CD4-positive, alpha-beta T cell treated with Interleukin-1 beta for 1 hour (primary cell): ENCODE measurements around the gene RAB34.
"Not testable (repeated sequence)": the region's sequence is repeated elsewhere in the genome, so short reads cannot be mapped to it uniquely, and the experiment has no call there.

Source experiments
- DNase-seq, 2 donors: peaks; one replicate each; pipeline ENCODE4 v3.0.0-alpha.2; 2020 to 2022

The RAB34 gene

DNA sequence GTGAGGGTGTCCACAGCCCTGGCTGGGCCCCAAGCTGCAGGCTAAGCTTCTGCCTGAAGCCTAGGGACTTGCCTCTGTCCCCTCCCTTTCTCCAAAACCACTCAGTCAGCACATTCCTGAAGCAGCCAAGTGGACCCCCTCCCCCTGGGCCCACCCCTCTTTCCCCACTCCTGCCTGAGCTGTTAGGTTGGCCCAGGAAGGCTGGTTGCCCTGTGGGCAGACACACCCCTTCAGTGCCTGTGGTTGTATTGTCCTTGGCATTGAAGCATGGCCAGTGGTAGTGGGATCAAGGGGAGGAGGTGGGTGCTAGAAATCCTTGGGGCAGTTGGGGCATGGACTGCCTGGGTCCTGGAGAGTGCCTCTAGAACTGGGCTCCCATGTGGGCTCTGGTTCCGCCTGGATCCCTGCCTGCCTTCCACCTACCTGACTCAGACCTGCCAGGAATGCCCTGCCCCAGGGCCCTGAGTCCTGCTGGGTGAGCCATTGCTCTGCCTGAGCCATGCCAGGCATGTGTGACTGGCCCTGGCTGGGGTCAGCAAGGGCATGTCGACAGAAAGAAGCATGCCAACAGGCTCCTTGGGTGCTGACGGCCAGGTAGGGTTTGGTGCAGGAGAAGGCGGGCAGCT is 28.2 kb upstream of the RAB34 start:
- DNase-seq = no peak

DNA sequence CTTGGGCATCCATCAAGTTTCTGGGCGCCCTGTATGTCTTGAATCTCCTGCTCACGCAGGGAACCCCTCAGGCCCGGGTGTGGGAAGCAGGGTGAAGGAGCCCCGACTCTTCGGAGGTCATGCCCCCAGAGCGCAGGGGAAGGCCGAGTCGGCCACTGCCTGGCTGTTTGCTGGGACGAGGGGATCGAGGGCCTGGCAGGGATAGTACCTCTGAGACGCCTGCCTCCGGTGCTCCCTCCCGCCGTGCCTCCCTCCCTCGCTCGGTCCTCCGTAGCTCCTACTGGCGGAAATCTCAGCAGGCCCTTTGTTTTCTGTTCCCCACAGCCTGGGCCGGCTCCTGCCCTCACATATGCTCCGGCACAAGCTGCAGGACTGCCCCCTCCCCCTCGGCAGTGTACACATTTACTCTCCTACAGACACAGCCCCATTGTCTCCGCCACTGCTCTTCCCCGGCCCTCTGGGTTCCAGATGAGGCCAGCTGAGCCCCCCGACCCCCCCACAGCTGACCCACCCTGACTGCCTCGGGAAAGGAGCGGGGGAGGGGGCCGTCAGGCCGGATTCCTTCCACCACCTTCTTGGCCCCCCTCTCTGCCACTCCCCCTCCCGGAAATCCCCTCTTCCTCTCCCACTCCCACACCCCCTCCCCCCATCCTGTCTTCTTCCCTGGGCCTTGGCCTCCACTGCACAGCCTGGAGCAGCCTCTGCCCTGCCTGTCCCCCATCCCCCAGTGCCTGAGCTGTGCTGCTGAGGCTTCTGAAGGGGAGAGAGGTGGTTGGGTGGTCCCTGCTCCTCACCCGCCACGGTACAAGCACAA is 27.5 kb upstream of the RAB34 start:
- DNase-seq = peak; percentile 36 to 43

- DNase-seq = peak; percentile 77 to 79
These were observed 26.7 kb upstream of the RAB34 start for GRCh38 chr17:28744104-28744971.

GRCh38 chr17:28743243-28744103 is 25.8 kb upstream of the RAB34 start, which contains the start of gene TRAF4:
Gene TRAF4, plus strand, starts transcription at chr17:28744011. Its CDS starts 102 bp downstream, at chr17:28744113.
- peak; percentile 78 to 84 for DNase-seq

GRCh38 chr17:28741358-28742349 is 24.0 kb upstream of the RAB34 start:
- DNase-seq = peak in 1 of 2 donors; percentile 63

DNA sequence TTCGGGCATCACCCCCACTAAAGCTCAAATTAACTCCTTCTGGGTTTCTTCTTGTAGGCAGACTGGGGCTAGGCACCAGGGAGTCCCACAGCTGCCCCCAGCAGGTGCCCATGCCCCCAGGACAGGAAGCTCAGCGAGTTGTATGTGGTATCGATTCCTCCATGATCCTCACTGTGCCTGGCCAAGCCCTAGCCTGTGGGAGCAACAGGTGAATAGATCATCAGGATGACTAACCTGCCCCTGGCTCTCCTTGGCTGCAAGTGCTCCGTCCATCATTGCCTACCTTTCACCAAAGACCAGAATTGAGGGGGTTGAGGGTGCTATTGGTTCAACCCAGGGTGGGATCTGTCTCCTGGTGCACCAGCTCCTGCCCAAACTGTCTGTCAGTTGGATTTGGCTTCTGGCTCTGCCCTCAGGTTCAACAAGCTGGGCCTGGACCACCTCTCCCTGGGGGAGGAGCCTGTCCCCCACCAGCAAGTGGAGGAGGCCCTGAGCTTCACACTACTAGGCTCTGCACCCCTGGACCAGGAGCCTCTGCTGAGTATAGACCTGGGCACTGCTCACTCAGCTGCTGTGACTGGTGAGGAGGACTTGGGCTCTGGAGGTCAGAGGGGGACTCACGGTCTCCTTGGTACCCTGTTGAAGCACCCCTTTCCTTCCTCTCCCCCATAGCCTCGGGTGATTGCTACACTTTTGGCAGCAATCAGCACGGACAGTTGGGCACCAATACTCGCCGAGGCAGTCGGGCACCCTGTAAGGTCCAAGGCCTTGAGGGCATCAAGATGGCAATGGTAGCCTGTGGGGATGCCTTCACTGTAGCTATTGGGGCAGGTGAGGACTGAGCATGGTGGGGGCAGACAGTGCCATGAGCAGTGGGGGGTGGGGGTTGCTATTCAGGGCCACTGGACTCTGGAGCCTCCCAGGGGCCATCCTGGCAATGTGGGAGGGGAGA is 23.0 kb upstream of the RAB34 start:
- DNase-seq = no peak

- DNase-seq = peak; percentile 64 to 87
These were observed 21.2 kb upstream of the RAB34 start for GRCh38 chr17:28738680-28739384.

- peak in 1 of 2 donors; percentile 85 for DNase-seq
These were observed 20.4 kb upstream of the RAB34 start for GRCh38 chr17:28737770-28738679.

- no peak for DNase-seq
These were observed 19.6 kb upstream of the RAB34 start for GRCh38 chr17:28737316-28737715.

- not testable (repeated sequence) for DNase-seq
These were observed 18.5 kb upstream of the RAB34 start for GRCh38 chr17:28735913-28736769.

DNA sequence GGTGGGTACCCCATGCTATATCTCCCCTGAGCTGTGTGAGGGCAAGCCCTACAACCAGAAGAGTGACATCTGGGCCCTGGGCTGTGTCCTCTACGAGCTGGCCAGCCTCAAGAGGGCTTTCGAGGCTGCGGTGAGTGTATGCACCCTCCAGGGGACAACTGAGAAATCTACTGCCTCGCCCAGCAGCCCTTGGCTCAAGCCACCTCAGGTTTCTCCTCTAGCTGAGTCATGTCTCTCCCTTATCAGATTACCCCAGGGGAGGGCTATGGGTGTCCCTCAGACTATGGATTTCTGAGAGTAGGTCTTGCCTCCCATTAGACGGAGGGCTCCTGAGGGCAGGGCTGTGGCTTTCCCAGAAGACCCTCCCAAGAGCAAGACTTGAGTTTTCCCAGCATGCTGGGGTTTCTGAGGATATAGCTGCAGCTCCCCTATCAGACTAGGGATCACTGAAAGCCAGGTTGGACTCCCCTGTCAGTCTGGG is 17.6 kb upstream of the RAB34 start:
- no peak for DNase-seq

- no peak for DNase-seq
These were observed 17.1 kb upstream of the RAB34 start for GRCh38 chr17:28734712-28735241.

DNA sequence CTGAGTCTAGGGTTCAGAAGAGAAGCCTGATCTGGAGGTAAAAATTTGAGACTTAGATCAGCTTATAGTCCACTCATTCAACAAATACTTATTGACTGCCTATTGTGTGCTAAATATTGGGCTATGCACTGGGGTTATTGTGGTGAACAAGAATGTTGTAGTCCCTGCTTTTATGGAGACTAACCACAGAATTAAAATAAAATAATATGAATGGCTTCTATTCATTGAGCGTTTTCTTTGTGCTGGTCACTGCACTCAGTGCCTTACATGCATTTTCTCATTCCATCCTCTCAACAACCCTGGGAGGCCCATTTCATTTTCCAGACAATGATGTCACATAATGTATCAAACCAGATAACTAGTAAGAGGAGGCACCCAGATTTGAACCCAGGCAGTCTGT is 15.7 kb upstream of the RAB34 start:
- DNase-seq = no peak

GRCh38 chr17:28729950-28730330 is 12.3 kb upstream of the RAB34 start:
- DNase-seq = no peak

DNA sequence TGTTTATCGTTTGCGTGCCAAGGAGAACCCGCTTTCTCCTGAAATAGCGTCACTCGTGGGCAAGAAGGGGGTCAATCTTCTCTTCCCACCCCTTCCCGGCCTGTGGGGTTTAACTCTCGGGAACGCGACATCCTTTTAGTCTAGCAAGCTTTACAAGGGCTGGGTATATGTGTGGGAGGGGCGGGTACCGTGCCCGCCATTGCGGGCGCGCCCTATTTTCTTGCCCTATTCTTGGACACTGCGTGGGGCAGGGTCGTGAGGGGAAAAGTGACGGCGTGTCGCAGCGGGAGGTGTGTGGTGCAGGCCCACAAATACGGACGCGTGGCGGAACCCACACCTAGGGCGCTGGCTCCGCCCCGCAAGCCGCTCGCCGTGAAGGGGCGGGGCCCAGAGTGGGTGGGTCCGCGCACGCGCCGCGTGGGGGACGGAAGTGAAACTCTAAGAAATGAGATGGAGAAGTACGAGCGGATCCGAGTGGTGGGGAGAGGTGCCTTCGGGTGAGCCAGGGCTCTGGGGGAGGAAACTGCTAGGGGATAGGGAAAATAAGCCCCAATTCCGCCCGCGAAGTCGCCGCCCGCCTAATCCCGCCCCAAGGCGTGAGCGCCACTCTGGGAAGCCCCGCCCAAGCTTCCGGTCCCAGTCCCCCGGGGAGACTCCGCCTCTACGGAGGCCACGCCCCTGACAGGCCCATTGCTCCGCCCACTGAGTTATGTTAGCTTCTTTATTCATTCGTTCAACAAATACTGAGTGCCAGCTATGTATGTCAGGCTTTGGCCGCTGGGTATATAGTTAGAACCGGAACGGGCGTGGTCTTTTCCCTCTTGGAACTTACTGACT is 10.9 kb upstream of the RAB34 start, which contains the start of gene NEK8:
Gene NEK8, plus strand, starts transcription at position 425 of the 837 bp plus-strand sequence. Its CDS starts 26 bp downstream, at position 451.
- peak; percentile 95 to 97 for DNase-seq
